Stimulated activated CD4-positive, alpha-beta T cell treated with anti-CD3 and anti-CD28 coated beads, Interleukin-1b, Interleukin-23, amount 100 ng/mL, for 24 hours (primary cell): Measurements from ENCODE around the gene AP5B1.
A peak's percentile ranks its signal among the peaks of the same experiment; 100 is the strongest.

Experiments used
- DNase-seq, 4 experiments: peaks; one replicate each; pipeline ENCODE4 v3.0.0-alpha.2; 2020; ENCODE audit warnings: low read depth in 4 of 4, low spot score in 1 of 4

The AP5B1 gene

GRCh38 chr11:65780770-65781151 is at the start of gene AP5B1:
Gene AP5B1, minus strand, starts transcription at chr11:65780976. Its CDS starts 385 bp downstream, at chr11:65780591.
- DNase-seq: peak in 3 of 4 experiments; percentile 45 to 70 (median 52)

DNA sequence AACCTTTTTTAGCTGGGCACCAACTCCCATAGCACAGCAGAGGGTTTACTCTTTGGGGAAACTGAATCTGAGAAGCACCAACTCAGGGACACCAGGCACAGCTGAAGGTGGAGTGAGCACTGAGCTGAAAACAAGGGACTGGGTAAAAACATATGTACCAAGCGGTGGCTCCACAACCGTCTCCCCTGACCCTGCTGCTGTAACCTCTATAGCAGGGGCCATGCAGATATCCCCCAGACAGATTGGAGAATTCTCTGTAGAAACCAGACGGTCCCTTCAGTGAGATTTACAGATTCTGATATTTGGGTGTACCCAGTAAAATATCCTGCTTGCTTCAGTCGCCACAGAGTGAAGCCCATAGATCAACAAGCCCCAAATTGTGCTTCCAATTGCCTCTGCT is 48.7 kb upstream of the AP5B1 start:
- DNase-seq: no peak

GRCh38 chr11:65826984-65827735 is 46.4 kb upstream of the AP5B1 start:
- DNase-seq: no peak

GRCh38 chr11:65822776-65823528 is 42.2 kb upstream of the AP5B1 start:
- no peak for DNase-seq

- DNase-seq: no peak
These were observed 40.3 kb upstream of the AP5B1 start for GRCh38 chr11:65821107-65821506.

DNA sequence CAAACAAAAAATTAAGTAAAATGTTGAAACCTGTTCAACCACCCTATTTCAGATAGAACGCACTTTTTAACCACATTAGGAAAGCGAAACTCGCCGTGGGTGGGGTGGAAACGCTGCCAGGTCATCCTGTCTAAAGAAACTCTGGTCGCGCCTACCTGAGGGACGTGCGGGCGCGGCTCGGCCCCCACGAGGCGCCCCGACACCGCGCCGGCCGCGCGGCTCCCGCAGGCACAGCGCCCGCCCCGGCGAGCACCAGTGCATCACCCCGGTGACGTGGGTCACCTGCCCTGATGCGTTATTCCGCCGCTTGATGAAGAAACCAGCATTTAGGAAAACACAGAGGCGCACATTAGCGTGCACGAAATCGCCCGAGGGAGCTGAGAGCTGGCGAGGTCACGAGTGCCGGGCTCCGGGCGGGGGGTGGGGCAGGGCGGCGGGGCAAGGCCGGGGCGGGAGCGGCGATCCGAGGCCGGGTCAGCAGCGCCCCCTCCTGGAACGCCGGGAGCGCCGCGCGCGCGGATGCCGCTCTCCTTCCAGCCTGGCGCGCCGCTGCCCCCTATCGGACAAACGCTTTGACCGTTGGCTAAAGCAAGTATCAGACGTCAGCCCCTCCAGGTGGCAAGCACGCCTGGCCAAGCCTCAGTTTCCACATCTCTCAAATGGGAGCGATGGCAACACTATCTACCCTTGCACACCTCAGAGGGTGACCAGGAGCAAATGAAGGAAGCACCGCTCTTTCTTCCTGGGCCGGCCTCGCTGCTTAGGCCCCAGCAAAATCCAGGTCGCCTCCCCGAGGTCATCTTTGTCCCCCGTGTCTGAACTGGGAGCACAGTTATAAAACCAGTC is 37.3 kb upstream of the AP5B1 start:
- DNase-seq: peak; percentile 90 to 99 (median 93)

DNA sequence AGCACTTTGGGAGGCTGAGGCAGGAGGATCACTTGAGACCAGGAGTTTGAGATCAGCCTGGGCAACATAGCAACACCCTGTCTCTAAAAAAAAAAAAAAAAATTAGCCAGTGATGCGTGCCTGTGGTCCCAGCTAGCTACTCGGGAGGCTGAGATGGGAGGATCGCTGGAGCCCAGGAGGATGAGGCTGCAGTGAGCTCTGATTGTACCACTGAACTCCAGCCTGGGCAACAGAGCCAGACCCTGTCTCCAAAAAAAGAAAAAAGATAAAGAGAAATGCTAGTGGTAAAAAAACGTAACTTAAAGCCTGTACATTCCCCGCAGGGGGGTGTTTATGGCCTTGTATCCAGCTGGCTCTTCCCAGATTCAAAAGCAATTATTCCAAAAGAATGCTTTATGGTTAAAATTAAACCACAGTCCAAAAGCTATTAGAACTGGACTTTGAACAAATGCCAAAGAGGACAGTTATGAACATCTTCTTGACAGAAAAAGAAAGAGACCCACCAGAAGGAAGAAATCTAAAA is 36.6 kb upstream of the AP5B1 start:
- DNase-seq: no peak

GRCh38 chr11:65816696-65817095 is 35.9 kb upstream of the AP5B1 start:
- DNase-seq: no peak

DNA sequence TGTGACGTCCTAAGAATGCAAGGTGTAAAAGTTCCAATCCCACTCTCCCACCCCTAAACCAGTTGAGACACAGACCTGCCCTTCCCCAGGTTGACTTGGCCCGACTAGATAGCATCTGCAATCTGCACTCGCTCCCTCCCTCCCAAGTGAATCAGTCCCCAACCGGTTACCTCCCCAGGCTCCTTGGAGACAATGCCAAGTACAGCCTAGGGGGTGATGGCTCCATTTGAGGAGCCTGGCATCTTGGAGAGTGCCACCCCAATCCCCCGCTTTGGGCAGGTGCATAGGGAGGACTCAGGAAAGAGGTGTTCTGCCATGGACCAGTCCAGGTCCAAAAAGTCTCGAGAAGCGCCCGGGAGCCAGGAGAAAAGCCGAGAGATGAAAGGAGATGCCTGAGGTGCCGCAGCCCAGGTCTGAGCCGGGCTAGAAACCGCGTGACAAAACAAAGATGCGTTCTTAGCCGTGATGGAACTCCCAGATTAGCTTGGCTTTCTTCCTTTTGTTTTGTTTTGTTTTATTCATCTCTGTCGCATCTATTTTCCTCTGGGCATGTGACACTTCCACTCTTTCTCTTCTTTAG is 34.3 kb upstream of the AP5B1 start:
- DNase-seq: no peak

GRCh38 chr11:65814131-65814985 is 33.6 kb upstream of the AP5B1 start:
- no peak for DNase-seq

- no peak for DNase-seq
These were observed 31.1 kb upstream of the AP5B1 start for GRCh38 chr11:65811764-65812475.

- no peak for DNase-seq
These were observed 29.5 kb upstream of the AP5B1 start for GRCh38 chr11:65810046-65810868.

DNA sequence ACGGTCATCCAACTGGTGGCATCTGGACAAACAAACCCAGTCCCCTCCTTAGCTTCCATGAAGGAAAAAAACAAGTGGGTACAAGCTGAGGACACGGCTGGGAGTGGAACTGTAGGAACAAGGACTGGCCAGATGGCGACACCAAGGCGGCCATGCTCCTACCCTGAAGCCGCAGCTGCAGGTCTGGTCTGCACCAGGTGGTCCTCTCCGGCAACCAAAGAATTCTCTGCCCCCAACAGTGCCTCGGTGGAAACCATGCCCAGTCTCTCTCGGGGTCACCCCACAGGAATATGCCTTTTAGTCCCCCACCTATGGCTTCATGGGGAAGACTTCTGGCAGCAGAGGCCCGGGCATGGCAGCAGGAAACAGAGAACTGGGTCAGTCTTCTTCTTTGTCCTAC is 28.7 kb upstream of the AP5B1 start:
- DNase-seq: no peak

GRCh38 chr11:65808744-65809341 is 28.1 kb upstream of the AP5B1 start:
- DNase-seq: no peak

DNA sequence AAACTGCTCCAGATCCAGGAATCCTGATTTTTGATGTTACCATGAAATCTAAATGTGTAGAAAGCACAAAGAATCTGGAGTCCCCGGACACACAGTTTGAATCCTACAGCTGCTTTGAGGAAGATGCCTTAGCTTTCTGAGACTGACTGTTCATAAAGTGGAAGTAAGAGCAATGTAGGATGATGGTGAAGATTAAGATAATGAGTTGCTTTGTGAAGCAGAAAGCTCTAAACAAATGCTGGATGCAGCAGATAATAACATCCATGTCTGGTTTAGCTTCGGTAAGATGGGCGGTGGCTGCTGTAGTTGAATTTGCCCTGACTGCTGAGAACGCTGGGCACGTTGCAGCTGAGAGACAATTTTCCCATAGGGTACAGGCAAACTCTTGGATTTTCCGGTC is 26.2 kb upstream of the AP5B1 start:
- no peak for DNase-seq

GRCh38 chr11:65803797-65804492 is 23.2 kb upstream of the AP5B1 start:
- DNase-seq: no peak

- no peak for DNase-seq
These were observed 22.1 kb upstream of the AP5B1 start for GRCh38 chr11:65802841-65803240.
